Fibroblast of lung (primary cell): ENCODE results near the gene GRID2IP. TPM values are rescaled to one million over a fixed set of nuclear protein-coding genes. Genes with fewer than 3 reads are reported as not detected.
"Not testable (repeated sequence)": the region's sequence is repeated elsewhere in the genome, so short reads cannot be mapped to it uniquely, and the experiment has no call there.

Experiments used
- DNase-seq, 2 donors: peaks; one replicate each; pipeline versions ENCODE4 v3.0.0 to v3.0.0-alpha.2; 2010; ENCODE audit warnings: low read depth in 2 of 2
- H2AFZ ChIP-seq: 2 replicates; pipeline ENCODE4 v1.5.1; 2012; ENCODE audit warnings: low read length, control low read depth, inconsistent platforms
- H3K27ac ChIP-seq: 2 replicates; pipeline ENCODE4 v1.5.1; 2011; ENCODE audit warnings: low read length, control low read depth; ENCODE audit not compliant: insufficient read depth
- H3K27me3 ChIP-seq: 2 replicates; pipeline ENCODE4 v1.5.1; 2011; ENCODE audit warnings: mild to moderate bottlenecking, low read length; ENCODE audit not compliant: control insufficient read depth, insufficient read depth
- H3K36me3 ChIP-seq: 2 replicates; pipeline ENCODE4 v1.5.1; 2011; ENCODE audit warnings: low read length; ENCODE audit not compliant: control insufficient read depth, insufficient read depth
- H3K4me1 ChIP-seq: 2 replicates; pipeline ENCODE4 v1.5.1; 2011; ENCODE audit warnings: low read length; ENCODE audit not compliant: control insufficient read depth, insufficient read depth; ENCODE audit errors: extremely low read depth
- H3K4me2 ChIP-seq: 2 replicates; pipeline ENCODE4 v1.5.1; 2011; ENCODE audit warnings: low read length, control low read depth; ENCODE audit not compliant: insufficient read depth; ENCODE audit errors: extremely low read depth
- H3K4me3 ChIP-seq, 4 experiments: fragments of 200-600 bp in 1 of 4; sonication (generic) in 1 of 4; replicated peaks in 1 of 4; 2 replicates each; pipeline ENCODE4 v1.5.1; 2011 to 2016; ENCODE audit warnings: low read length in 4 of 4, low read depth in 3 of 4, mild to moderate bottlenecking in 3 of 4, control low read depth in 2 of 4, inconsistent platforms in 1 of 4, mixed read lengths in 1 of 4; ENCODE audit not compliant: insufficient read depth in 1 of 4; ENCODE audit errors: control extremely low read depth in 1 of 4
- H3K79me2 ChIP-seq: 2 replicates; pipeline ENCODE4 v1.5.1; 2012; ENCODE audit warnings: mild to moderate bottlenecking, low read length, inconsistent platforms; ENCODE audit not compliant: control insufficient read depth, insufficient read depth
- H3K9ac ChIP-seq: 2 replicates; pipeline ENCODE4 v1.5.1; 2011; ENCODE audit warnings: mild to moderate bottlenecking, low read length, control low read depth; ENCODE audit not compliant: insufficient read depth
- H3K9me3 ChIP-seq: 2 replicates; pipeline ENCODE4 v1.5.1; 2012; ENCODE audit warnings: low read depth, low read length; ENCODE audit not compliant: control insufficient read depth, insufficient read depth
- H4K20me1 ChIP-seq: 2 replicates; pipeline ENCODE4 v1.5.1; 2011; ENCODE audit warnings: low read length; ENCODE audit not compliant: control insufficient read depth, insufficient read depth; ENCODE audit errors: extremely low read depth
- EZH2 ChIP-seq: IDR thresholded peaks from 2 replicates; pipeline ENCODE4 v1.5.1; 2012; ENCODE audit warnings: low read length, control low read depth, mild to moderate bottlenecking; ENCODE audit errors: missing control alignments
- polyA plus RNA-seq, 2 donors: library from polyadenylated mRNA; depleted of rRNA in 1 of 2; stranded (reverse) in 1 of 2; unstranded in 1 of 2; fragments of >200 nt; gene quantifications; 2 replicates each; pipeline ENCODE4 v1.2.1, GENCODE V29; 2011 to 2012; ENCODE audit warnings: missing spikeins in 1 of 2
- total RNA-seq: library from RNA; depleted of rRNA; stranded (reverse); fragments of >200 nt; gene quantifications from 2 replicates; pipeline ENCODE4 v1.2.1, GENCODE V29; 2014
- TF ChIP-seq, protein P1 (sequence below), 2 donors: IDR thresholded peaks in 1 of 2; conservative IDR thresholded peaks in 1 of 2; 1 replicate in 1 of 2; 2 replicates in 1 of 2; pipeline ENCODE4 v1.5.1; 2011 to 2012; ENCODE audit warnings: low read length in 2 of 2, control low read depth in 1 of 2, inconsistent platforms in 1 of 2, low read depth in 1 of 2, mild to moderate bottlenecking in 1 of 2

The GRID2IP gene
- total and polyA plus RNA-seq, 2 donors (not counting 1 experiment from before 2014, with no cell fraction given), result not detected

DNA sequence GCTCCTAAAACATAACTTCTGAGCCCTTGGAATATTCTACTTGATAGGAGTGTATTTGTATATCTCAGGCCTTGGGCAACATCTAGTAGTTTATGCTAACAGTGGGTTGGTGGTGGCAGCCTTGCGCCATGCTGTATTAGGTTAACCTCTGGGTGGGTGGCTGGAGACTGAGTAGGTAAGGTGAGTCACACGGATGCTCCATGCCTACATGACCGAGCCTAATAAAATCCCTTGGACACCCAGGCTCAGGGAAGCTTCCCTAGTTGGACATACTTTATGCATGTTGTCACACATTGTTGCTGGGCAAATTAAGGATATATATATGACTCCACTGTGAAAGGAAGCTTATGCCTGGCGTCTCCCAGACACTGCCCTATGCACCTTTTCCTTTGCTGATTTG is 97.5 kb downstream of the GRID2IP start:
- no peaks in the 10 kb centered on the region for H3K79me2 ChIP-seq
- no peak overlapping the region for H3K4me2 ChIP-seq
- no peaks in the 10 kb centered on the region for H4K20me1 ChIP-seq
- no peak overlapping the region for H3K9ac ChIP-seq
- peak; percentile 52 to 93 for DNase-seq
- TF ChIP-seq EZH2, result no peak
- TF ChIP-seq, protein P1, sequence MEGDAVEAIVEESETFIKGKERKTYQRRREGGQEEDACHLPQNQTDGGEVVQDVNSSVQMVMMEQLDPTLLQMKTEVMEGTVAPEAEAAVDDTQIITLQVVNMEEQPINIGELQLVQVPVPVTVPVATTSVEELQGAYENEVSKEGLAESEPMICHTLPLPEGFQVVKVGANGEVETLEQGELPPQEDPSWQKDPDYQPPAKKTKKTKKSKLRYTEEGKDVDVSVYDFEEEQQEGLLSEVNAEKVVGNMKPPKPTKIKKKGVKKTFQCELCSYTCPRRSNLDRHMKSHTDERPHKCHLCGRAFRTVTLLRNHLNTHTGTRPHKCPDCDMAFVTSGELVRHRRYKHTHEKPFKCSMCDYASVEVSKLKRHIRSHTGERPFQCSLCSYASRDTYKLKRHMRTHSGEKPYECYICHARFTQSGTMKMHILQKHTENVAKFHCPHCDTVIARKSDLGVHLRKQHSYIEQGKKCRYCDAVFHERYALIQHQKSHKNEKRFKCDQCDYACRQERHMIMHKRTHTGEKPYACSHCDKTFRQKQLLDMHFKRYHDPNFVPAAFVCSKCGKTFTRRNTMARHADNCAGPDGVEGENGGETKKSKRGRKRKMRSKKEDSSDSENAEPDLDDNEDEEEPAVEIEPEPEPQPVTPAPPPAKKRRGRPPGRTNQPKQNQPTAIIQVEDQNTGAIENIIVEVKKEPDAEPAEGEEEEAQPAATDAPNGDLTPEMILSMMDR (conservative IDR thresholded peaks at IDR 0.05 in 1 of 2, IDR thresholded peaks at IDR 0.05 in 1 of 2; ENCODE audit: low read depth in 1 of 2, low read length in 2 of 2), result no peak
- no peaks in the 10 kb centered on the region for H3K9me3 ChIP-seq
- H2AFZ ChIP-seq, result no peak overlapping the region
- H3K27ac ChIP-seq, result no peak overlapping the region
- no peak overlapping the region for H3K4me3 ChIP-seq
- H3K27me3 ChIP-seq, result no peaks in the 10 kb centered on the region
- peaks cover 2% of the 10 kb centered on the region for H3K4me1 ChIP-seq
- no peaks in the 10 kb centered on the region for H3K36me3 ChIP-seq

DNA sequence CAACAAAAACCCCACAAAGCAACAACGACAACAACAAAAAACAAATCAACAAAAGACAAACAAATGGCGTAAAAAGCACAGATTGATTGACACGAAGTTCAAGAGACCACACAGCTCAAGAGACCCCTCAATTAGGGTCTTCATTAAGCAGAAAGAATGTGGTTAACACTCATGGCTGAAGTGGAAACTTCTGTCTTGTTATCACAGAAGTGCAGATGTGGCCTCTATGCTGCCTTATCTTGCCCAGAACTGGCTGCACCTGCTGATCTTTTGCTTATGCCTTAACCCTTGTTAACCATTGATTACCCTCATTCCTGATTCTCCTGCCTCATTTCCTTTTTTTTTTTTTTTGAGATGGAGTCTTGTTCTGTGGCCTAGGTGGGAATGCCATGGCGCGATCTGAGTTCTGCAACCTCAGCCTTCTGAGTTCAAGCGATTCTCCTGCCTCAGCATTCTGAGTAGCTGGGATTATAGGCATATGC is 100.0 kb downstream of the GRID2IP start:
- Histone ChIP-seq H3K4me1 (peaks cover 4% of the 10 kb centered on the region), H3K36me3 (no peaks in the 10 kb centered on the region), H3K9ac (no peak overlapping the region), H3K4me3 (no peak overlapping the region), H3K79me2 (peaks cover 14% of the 10 kb centered on the region), H3K27me3 (no peaks in the 10 kb centered on the region), H4K20me1 (no peaks in the 10 kb centered on the region), H3K9me3 (no peaks in the 10 kb centered on the region), H3K4me2 (no peak overlapping the region), H2AFZ (no peak overlapping the region), H3K27ac (no peak overlapping the region)
- TF ChIP-seq, protein P1 (conservative IDR thresholded peaks at IDR 0.05 in 1 of 2, IDR thresholded peaks at IDR 0.05 in 1 of 2; ENCODE audit: low read depth in 1 of 2, low read length in 2 of 2), result no peak
- no peak for TF ChIP-seq EZH2
- no peak for DNase-seq

DNA sequence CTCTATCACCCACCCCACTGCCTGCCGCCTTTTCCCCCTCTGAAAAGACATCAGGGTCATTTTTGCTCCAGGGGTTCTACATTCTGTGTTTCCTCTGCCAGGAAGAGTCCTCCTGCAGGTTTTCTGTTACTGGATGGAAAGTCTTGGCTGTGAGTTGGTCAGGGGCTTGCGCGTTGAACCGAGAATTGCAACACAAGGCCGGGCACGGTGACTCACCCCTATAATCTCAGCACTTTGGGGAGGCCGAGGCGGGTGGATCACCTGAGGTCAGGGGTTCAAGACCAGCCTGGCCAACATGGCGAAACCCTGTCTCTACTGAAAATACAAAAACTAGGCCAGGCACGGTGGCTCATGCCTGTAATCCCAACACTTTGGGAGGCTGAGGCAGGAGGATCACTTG is 100.7 kb downstream of the GRID2IP start:
- not testable (repeated sequence) for H4K20me1 ChIP-seq, H2AFZ ChIP-seq, H3K4me3 ChIP-seq, H3K9ac ChIP-seq, H3K4me2 ChIP-seq, H3K27me3 ChIP-seq, H3K27ac ChIP-seq, DNase-seq, H3K36me3 ChIP-seq, H3K4me1 ChIP-seq, H3K9me3 ChIP-seq
- peaks cover 19% of the 10 kb centered on the region for H3K79me2 ChIP-seq

DNA sequence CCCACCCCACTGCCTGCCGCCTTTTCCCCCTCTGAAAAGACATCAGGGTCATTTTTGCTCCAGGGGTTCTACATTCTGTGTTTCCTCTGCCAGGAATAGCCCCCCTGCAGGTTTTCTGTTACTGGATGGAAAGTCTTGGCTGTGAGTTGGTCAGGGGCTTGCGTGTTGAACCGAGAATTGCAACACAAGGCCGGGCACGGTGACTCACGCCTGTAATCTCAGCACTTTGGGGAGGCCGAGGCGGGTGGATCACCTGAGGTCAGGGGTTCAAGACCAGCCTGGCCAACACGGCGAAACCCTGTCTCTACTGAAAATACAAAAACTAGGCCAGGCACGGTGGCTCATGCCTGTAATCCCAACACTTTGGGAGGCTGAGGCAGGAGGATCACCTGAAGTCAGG is 101.4 kb downstream of the GRID2IP start:
- H2AFZ ChIP-seq, H3K27ac ChIP-seq, H3K4me2 ChIP-seq, H3K27me3 ChIP-seq, H3K4me3 ChIP-seq, H3K36me3 ChIP-seq, H3K4me1 ChIP-seq, H3K9ac ChIP-seq, H3K9me3 ChIP-seq, H4K20me1 ChIP-seq: not testable (repeated sequence)
- peaks cover 25% of the 10 kb centered on the region for H3K79me2 ChIP-seq
- peak in 1 of 2 donors; percentile 41 for DNase-seq
